ENCODE results near the gene NUP62.

DNA sequence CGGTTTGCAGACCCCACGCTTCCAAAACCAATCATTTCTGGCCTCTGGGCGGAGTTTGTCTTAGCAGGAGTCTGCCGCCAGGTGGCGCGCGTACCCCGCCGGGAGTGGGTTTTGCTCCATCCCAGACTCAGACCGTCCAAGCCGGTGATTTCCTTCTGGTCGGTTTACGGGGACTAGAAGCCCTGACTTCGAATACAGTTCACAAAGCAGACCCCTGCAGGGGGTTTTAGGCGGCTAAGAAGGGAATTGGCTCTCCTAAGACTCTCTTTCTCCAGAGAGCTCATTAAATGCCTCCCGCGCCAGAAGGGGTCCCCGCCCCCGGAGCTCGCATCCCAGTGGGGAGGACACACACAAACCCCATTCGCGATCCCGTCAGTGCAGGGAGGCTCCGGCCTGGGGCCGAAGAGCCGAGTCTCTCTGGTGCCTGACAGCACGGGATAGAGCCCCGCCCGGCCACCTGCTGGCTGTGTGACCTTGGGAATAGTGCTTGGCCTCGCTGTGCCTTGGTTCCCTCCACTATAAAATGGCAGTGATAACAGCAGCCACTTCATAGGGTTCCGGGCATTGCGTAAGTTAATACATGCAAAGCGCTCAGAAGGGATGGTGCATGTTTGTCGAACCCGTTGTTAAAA lies 8.6 kb upstream of the NUP62 start:
- TF ChIP-seq, protein P1, sequence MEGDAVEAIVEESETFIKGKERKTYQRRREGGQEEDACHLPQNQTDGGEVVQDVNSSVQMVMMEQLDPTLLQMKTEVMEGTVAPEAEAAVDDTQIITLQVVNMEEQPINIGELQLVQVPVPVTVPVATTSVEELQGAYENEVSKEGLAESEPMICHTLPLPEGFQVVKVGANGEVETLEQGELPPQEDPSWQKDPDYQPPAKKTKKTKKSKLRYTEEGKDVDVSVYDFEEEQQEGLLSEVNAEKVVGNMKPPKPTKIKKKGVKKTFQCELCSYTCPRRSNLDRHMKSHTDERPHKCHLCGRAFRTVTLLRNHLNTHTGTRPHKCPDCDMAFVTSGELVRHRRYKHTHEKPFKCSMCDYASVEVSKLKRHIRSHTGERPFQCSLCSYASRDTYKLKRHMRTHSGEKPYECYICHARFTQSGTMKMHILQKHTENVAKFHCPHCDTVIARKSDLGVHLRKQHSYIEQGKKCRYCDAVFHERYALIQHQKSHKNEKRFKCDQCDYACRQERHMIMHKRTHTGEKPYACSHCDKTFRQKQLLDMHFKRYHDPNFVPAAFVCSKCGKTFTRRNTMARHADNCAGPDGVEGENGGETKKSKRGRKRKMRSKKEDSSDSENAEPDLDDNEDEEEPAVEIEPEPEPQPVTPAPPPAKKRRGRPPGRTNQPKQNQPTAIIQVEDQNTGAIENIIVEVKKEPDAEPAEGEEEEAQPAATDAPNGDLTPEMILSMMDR (IDR thresholded peaks at IDR 0.05) = peak; percentile 92 to 96 (median 94)
- TF ChIP-seq POLR2A (IDR thresholded peaks at IDR 0.05) (no peak), POLR2AphosphoS5 (IDR thresholded peaks at IDR 0.05) (peak; percentile 47)

All from prostate gland (tissue), 2 donors.